ENCODE measurements around the gene LRBA.

DNA sequence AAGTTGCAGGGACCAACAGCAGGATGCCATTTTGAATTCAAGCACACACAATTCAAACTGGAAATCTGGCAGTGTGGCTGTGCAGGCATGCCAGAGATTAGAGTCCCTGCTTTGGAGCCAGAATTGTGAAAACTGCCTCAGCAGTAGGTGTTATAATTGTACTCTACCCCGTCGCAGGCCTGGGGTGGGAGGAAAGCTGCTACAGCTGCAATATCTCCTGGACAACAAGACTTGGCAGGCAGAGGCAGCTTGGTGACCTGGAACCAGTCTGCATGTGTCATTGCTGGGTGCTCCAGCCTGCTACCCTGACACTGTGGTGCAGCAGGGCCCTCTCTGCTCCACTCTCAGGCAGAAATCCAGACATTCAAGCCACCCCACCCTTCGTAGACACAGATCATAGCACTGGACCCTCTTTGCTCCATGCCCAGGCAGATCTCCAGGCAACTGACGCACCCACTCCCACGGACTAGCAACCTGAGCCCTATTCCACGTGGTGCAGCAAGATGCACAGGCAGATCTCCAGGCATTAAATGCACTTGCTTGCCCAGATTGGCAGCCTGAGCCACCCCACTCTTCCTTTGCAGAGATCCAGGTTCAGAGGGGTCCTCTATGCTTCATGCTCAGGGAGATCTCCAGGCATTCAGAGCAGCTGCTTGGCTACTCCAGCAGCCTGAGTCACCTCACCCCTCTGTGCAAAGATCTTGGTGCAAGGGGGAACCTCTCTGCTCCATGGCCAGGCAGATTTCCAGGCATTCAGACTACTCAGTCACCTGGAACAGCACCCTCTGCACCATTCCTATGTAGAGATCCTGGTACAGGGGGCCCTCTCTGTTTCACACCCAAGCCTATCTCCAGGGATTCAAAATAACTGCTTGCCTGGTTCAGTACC is 140.5 kb downstream of the LRBA start:
- TF ChIP-seq POLR2AphosphoS5 (IDR thresholded peaks at IDR 0.05; ENCODE audit: low read depth, low read length) = no peak
- TF ChIP-seq POLR2A (IDR thresholded peaks at IDR 0.05; ENCODE audit: low read depth, low read length) = no peak
- TF ChIP-seq TAF1 (IDR thresholded peaks at IDR 0.05; ENCODE audit: borderline replicate concordance, low read depth, low read length) = no peak

All from GM12892 (cell line).